ENCODE data around the gene MKNK1. TPM values are rescaled to one million over a fixed set of nuclear protein-coding genes. Genes with fewer than 3 reads are reported as not detected.
A peak's percentile ranks its signal among the peaks of the same experiment; 100 is the strongest.

Gene MKNK1
- total RNA-seq, 1 experiment from 2014 or later: 103 TPM

GRCh38 chr1:46618754-46619415 lies 14.8 kb upstream of the MKNK1 start:
- H3K27me3 ChIP-seq (ENCODE audit: insufficient read depth, low read depth): no peaks in the 10 kb centered on the region
- no peak for DNase-seq
- ChIA-PET POLR2A (ENCODE audit: unreplicated experiment) (interaction anchor here (0.6 kb wide), 3 partner anchors 100 to 225 kb away, joined by 3 to 6 read pairs (median 3); partner anchors contain the start of gene FAAH), CTCF (no interaction called here)
- intact Hi-C loops (cut with micrococcal nuclease; ENCODE audit: unreplicated experiment): loop anchor here (10.0 kb wide), 1 partner anchor 716 kb away; the partner anchor contains the start of gene CMPK1
- H3K36me3 ChIP-seq (ENCODE audit: low read depth): no peaks in the 10 kb centered on the region
- peaks cover 9% of the 10 kb centered on the region; the same call in 1 of the 2 replicates for H3F3A ChIP-seq (ENCODE audit: insufficient read depth, low read depth)
- H3K4me1 ChIP-seq (replicated peaks; ENCODE audit: insufficient read depth): peaks cover 47% of the 10 kb centered on the region
- H2AFZ ChIP-seq: no peak overlapping the region
- H3K9me2 ChIP-seq (ENCODE audit: insufficient read depth): no peaks in the 10 kb centered on the region
- peaks cover 23% of the 10 kb centered on the region for H3K79me2 ChIP-seq (ENCODE audit: low read depth)
- H3K4me3 ChIP-seq: no peak overlapping the region
- no peaks in the 10 kb centered on the region for H4K20me1 ChIP-seq (ENCODE audit: insufficient read depth)
- no peak overlapping the region for H3K4me2 ChIP-seq
- TF ChIP-seq CTCF (conservative IDR thresholded peaks at IDR 0.05) (no peak), EZH2 (IDR thresholded peaks at IDR 0.05; ENCODE audit: low read depth) (no peak)
- H3K9me3 ChIP-seq (ENCODE audit: insufficient read depth, low read depth): no peaks in the 10 kb centered on the region
- H3K27ac ChIP-seq: no peak overlapping the region
- no TSS peak for BruUV-seq (replicated peaks)

GRCh38 chr1:46617833-46618232 lies 13.8 kb upstream of the MKNK1 start:
- no peak overlapping the region for H2AFZ ChIP-seq
- H3K27ac ChIP-seq: no peak overlapping the region
- no peaks in the 10 kb centered on the region for H3K36me3 ChIP-seq (ENCODE audit: low read depth)
- no peaks in the 10 kb centered on the region for H4K20me1 ChIP-seq (ENCODE audit: insufficient read depth)
- H3K9me3 ChIP-seq (ENCODE audit: insufficient read depth, low read depth): no peaks in the 10 kb centered on the region
- H3K27me3 ChIP-seq (ENCODE audit: insufficient read depth, low read depth): no peaks in the 10 kb centered on the region
- intact Hi-C loops (cut with micrococcal nuclease; ENCODE audit: unreplicated experiment): loop anchor here (2.0 to 10.0 kb wide), 3 partner anchors 69 to 717 kb away; partner anchors contain the start of genes CMPK1 and EFCAB14
- H3K9me2 ChIP-seq (ENCODE audit: insufficient read depth): no peaks in the 10 kb centered on the region
- TF ChIP-seq EZH2 (IDR thresholded peaks at IDR 0.05; ENCODE audit: low read depth): no peak
- no peak for TF ChIP-seq CTCF (conservative IDR thresholded peaks at IDR 0.05)
- H3F3A ChIP-seq (ENCODE audit: insufficient read depth, low read depth): peaks cover 9% of the 10 kb centered on the region; the same call in 1 of the 2 replicates
- no peak for DNase-seq
- ChIA-PET POLR2A (ENCODE audit: unreplicated experiment) (interaction anchor here (0.6 to 1.2 kb wide), 3 partner anchors 11 to 26 kb away, joined by 3 to 28 read pairs (median 4); partner anchors contain the start of gene MKNK1), CTCF (no interaction called here)
- H3K4me3 ChIP-seq: no peak overlapping the region
- peaks cover 57% of the 10 kb centered on the region for H3K4me1 ChIP-seq (replicated peaks; ENCODE audit: insufficient read depth)
- H3K79me2 ChIP-seq (ENCODE audit: low read depth): peaks cover 31% of the 10 kb centered on the region
- H3K4me2 ChIP-seq: no peak overlapping the region
- BruUV-seq (replicated peaks): no TSS peak

GRCh38 chr1:46617108-46617800 lies 13.2 kb upstream of the MKNK1 start:
- BruUV-seq (replicated peaks): TSS peak; percentile 24
- intact Hi-C loops (cut with micrococcal nuclease; ENCODE audit: unreplicated experiment): loop anchor here (2.0 to 10.0 kb wide), 3 partner anchors 68 to 718 kb away; partner anchors contain the start of genes CMPK1 and EFCAB14
- peaks cover 37% of the 10 kb centered on the region for H3K79me2 ChIP-seq (ENCODE audit: low read depth)
- peak overlapping the region; percentile 66 for H3K4me3 ChIP-seq
- peaks cover 14% of the 10 kb centered on the region for H3F3A ChIP-seq (ENCODE audit: insufficient read depth, low read depth)
- H3K9me2 ChIP-seq (ENCODE audit: insufficient read depth): no peaks in the 10 kb centered on the region
- H2AFZ ChIP-seq: peak overlapping the region; percentile 89
- no peaks in the 10 kb centered on the region for H3K27me3 ChIP-seq (ENCODE audit: insufficient read depth, low read depth)
- H3K36me3 ChIP-seq (ENCODE audit: low read depth): no peaks in the 10 kb centered on the region
- peaks cover 57% of the 10 kb centered on the region for H3K4me1 ChIP-seq (replicated peaks; ENCODE audit: insufficient read depth)
- DNase-seq: no peak
- TF ChIP-seq EZH2 (IDR thresholded peaks at IDR 0.05; ENCODE audit: low read depth): no peak
- no peak for TF ChIP-seq CTCF (conservative IDR thresholded peaks at IDR 0.05)
- no peaks in the 10 kb centered on the region for H4K20me1 ChIP-seq (ENCODE audit: insufficient read depth)
- peak overlapping the region; percentile 98 for H3K4me2 ChIP-seq
- H3K9me3 ChIP-seq (ENCODE audit: insufficient read depth, low read depth): no peaks in the 10 kb centered on the region
- POLR2A ChIA-PET (ENCODE audit: unreplicated experiment): interaction anchor here (0.6 to 1.2 kb wide), 8 partner anchors 13 to 718 kb away, joined by 3 to 28 read pairs (median 4); partner anchors contain the start of gene MKNK1
- CTCF ChIA-PET: no interaction called here
- peak overlapping the region; percentile 53 for H3K27ac ChIP-seq
